Activated CD4-positive, alpha-beta T cell treated with anti-CD3 and anti-CD28 coated beads for 48 hours (primary cell): ENCODE data around the gene BEAN1.
"Not testable (repeated sequence)": the region's sequence is repeated elsewhere in the genome, so short reads cannot be mapped to it uniquely, and the experiment has no call there.

Experiments used
- DNase-seq: peaks from one replicate; pipeline ENCODE4 v3.0.0-alpha.2; 2020

The BEAN1 gene

DNA sequence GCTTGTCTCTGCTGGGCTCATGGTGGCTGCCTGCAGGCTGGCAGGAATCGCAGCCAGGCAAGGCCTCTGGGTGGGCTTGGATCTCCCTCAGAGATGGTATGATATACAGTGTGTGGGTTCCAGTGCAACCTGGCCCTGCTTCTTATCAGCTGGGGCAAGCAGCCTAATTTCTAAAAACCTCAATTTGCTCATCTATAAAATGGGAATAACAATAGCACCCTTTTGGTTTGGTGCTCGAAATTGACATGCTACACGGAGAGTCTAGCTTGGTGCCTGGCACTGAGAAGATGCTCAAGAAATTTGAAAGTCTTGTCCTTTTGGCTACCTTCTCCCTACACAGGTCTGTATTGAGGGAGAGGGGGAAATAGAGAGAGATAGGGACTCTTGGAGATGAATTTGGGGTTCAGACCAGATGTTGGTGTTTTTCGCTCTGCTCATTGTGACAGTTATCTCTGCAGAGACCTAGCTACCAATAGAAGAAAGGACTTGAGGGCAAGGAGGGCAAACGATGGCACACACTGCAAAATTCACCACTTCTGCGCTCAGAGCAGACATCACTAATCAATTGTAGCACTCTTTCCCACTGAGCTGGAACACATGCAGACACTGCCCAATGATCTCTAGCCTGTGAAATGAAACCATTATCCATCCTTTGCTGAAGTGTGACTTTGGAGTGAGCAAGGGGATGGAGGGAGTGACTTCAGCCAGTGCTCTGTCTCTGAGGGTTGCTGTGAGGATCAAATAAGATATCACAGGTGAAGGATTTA lies 15.6 kb downstream of the BEAN1 start:
- no peak for DNase-seq

DNA sequence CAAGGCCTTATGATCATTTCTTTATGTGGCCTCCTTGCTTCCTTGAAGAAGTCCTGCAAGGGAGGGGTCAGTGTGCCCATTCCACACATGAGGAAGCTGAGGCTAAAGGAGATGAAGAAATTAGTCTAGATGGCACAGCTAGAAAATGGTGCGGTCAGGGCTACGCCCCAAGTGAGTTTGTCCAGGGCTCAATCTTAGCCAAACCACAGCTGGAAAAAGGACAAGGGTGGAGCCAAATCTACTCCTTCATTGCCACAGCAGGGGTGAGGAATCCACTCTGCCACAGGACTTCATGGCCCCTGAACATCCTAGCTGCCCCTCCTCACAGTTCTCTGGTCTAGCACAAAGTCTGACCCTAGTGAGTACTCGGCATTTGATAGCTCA lies 16.2 kb downstream of the BEAN1 start:
- DNase-seq: no peak

DNA sequence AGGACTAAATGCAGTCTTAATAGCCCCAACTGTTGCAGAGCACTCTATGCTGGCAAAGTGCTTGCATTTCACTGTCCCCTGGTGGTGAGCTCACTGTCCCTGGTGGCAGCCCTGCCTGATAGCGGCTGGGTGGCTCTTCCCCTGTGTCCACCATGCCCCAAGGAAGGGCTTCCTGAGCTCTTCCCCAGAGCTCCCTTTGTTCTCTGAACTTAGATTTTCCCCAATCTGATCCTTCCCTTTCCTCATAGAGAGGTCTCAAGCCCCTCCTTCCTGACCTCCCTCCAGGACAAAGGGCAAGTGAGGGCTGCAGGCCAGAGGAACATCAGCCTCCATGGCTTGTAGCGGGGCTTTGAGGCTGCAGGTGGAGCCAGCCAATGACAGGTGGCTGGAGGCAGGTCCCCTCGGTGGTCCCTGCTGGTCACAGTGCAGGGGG lies 17.0 kb downstream of the BEAN1 start:
- DNase-seq: no peak

DNA sequence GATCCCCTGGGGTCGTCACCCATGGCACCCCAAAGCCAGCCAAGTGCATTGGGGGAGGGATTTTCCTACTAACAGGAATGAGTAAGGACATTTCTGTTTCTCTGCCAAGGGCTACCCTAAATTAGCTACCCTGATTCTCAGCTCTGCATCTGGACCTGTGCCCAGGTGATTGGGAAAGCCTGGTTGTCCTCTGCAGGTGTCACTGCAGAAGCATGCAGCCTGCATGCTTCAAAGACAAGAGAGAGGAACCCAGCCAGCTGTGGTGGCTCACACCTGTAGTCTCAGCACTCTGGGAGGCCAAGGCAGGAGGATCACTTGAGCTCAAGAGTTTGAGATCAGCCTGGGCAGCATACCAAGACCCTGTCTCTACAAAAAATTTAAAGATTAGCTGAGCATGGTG lies 19.6 kb downstream of the BEAN1 start:
- DNase-seq: no peak

DNA sequence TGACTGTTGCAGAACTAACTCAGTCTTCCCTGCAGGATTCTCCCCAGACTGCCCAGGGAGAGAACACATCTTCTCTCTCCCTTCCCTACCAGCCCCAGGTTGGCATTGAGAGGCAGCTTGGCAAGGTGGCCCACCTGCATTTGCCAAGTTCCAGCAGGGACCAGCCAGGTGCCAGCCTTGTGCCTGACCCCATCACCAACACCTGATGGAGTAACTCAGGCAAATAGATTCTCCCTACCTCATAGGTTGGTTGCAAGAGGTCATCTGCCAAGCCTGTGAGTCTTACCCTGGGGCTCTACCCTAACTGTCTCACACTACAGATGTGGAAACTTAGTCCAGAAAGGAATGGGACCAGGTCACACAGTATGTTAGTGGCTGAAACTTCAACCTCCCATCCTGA lies 20.4 kb downstream of the BEAN1 start:
- no peak for DNase-seq

DNA sequence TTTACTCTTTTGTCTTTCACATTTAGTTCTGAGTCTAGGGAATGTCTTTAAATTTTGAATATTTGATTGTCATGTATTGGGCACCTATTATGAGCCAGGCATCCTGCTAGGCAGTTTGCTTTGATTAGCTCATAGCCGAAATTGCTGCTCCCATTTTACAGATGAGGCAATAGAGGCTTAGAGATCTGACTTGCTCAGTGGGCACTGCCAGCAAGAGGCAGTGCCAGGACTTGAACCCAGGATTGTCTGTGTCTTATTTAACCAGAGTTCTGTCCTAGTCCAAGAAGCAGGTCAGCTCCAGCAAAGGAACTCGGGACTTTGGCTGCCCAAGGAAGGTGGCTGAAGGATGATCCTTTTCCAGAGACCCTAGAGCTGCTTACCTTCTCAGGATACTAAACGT lies 24.5 kb downstream of the BEAN1 start:
- no peak for DNase-seq

DNA sequence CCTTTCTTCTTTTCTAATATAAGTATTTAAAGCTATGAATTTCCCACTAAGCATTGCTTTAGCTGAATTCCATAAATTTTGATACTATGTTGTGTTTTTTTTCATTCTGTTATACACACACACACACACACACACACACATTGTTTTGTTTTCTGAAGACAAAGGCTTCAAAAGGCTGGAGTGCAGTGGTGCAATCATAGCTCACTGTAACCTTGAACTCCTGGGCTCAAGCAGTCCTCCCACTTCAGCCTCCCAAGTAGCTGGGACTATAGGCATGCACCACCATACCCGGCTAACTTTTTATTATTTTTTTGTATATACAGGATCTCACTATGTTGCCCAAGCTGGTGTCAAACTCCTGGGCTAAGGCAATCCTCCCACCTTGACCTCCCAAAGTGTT lies 26.1 kb downstream of the BEAN1 start:
- not testable (repeated sequence) for DNase-seq

DNA sequence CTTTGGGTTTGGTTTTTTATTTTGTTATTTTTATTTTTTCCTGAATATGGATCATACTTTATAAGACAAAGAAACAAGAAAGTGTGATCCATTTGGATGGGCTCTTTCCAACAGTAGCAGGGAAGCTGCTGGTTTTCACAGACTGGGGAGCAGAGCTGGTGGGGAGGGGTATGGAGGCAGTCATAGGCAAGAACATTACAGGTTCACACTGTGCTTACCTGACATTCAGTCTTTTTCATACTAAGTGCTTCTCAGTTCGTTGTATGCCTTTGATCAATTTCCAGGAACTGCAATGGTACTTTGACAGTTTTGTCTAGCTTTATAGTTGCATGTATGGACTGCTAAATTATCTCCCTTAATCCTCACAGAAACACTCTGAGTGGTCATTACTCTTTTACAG lies 27.7 kb downstream of the BEAN1 start:
- DNase-seq: no peak

DNA sequence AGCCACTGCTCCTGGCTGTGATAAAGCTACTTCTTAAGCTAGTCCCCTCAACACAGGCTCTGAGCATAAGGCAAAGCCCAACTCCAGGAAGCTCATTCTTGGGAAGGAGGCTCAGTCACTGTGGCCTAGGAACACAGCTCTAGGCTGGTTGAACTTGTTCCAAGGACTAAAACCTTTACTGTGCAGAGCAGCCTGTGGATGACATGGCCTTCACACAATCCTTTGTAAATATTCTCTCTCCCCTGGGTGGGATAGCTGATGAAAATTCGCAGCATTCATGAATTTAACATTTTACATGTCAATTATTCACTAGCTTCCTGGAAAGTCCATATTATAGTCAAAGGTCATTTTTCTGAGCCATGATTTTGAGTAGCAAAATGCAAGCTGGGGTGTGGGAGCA lies 28.9 kb downstream of the BEAN1 start:
- no peak for DNase-seq

DNA sequence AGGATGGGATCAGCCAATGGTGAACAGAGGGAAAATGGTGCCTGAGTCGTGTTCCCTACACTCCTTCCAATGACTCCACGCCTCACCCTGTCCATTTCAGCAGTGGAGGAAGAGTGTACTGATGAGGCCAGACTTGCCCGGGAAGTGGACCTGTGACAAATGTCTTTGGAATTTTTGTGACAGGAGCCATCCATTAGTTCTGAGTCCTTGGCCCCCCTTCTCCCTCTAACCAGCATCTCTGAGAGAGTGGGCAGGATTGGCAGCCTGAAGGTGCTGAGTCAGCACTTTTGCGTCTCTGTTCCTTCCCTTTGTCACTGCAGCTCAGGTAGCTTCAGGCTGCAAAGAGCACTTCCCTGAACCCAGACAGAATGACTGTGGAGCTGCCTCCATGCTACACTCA lies 30.8 kb downstream of the BEAN1 start:
- no peak for DNase-seq

DNA sequence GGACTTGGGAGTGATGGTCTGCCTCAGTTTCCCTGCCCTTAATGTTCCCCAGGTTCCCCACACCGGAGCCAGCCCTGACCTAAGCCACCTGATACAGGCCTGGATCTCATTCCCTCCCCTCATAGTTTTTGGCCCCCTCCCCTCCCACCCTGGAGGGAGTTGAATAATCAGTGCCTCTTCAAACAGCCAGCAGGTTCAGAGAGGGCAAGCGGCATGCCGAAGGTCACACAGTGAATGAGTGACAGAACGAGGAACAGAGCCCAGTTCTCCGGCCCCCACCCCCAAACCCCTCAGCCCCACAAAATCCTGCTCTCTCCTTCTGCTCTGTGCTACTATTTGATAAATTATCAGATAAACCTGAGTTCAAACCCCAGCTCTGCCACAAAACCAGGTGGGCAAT lies 31.2 kb downstream of the BEAN1 start:
- no peak for DNase-seq

DNA sequence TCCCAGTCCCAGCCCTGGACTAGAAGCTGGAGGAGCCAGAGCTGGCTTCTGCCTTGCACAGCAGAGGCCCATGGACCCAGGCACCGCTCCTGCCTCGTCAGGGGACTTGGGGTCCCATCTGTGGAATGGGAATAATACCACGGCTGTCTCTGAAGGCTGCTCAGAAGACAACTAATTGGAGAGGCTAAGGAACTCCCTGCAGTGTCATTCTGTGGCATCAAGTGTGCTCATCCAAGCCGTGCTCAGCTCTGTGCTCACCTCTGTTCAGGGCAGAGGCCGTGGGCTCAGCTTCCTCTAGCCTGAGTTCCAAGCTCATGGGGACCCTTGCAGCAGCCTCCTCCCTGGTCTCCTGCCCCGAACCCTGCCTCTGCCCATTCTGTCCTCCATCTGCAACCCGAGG lies 31.8 kb downstream of the BEAN1 start:
- DNase-seq: no peak

DNA sequence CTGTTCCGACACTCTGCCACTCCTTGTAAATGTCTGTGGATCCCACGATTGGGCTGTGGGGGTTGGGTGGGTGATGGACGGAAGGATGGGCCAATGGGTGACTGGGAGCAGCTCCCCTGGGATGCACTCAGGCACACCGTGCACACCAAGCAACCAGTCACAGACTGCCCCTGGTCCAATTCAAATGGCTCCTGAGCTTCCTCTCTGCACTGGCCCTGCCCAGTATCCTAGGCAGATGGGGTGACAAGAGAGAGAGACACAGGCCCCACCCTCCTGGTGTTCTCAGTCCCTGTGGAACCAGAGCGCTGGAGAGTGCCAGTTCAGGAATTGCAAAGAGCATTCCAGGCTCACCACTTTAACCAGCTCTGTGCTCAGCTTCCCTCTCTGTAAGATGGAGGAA lies 32.8 kb downstream of the BEAN1 start:
- no peak for DNase-seq

DNA sequence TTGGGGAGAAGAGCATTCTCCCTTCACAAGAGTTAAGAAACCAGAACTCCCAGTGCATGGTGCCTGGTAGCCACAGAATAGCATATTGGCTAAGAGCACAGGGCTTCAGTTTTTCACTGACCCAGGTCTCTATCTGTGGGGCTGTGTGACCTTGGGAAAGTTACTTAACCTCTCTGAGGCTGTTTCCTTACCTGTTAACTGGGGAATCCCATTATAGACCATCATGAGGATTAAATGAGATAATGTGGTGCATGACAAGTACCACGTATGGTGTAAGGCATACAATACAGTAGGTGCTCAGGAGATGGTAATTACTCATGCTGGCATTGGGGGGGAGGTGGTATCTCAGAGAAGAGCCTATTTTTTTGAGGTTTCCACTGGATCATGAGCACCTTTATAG lies 33.6 kb downstream of the BEAN1 start:
- DNase-seq: no peak

DNA sequence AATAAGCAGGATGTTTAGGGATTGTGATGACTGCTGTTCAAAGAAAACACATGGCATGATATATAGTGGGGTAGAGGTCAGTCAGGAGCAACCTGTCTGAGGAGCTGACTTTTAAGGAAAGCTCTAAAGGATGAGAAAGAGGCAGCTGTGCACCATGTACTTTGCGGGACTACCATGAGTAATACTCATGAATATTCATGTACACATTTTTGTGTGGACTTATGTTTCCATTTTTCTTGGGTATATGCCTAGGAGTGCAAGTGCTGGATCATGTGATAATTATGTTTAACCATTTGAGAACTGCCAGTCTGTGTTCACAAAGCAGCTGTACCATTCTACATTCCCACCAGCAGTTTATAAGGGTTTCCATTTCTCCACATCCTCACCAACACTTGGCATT lies 35.8 kb downstream of the BEAN1 start:
- no peak for DNase-seq

DNA sequence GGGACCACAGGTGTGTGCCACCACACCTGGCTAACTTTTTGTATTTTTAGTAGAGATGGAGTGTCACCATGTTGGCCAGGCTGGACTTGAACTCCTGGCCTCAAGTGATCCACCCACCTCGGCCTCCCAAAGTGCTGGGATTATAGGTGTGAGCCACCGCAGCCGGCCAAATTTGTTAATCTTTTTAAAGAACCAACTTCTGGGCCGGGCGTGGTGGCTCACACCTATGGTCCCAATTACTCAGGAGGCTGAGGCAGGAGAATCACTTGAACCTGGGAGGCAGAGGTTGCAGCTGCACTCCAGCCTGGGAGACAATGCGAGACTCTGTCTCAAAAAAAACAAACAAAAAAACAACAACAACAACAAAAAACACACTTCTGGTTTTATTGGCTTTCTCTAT lies 38.9 kb downstream of the BEAN1 start:
- DNase-seq: not testable (repeated sequence)

DNA sequence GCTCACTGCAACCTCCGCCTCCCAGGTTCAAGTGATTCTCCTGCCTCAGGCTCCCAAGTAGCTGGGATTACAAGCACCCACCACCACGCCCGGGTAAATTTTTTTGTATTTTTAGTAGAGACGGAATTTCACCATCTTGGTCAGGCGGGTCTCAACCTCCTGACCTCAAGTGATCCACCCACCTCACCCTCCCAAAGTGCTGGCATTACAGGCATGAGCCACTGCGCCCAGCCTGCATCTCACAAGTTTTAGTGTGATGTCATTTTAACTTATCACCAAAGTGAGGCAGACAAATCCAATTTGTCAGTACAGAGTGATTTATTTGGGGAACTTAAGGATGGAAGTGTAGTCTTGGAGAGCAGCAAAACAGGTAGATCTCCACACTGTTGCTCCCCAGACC lies 39.5 kb downstream of the BEAN1 start:
- DNase-seq: not testable (repeated sequence)

DNA sequence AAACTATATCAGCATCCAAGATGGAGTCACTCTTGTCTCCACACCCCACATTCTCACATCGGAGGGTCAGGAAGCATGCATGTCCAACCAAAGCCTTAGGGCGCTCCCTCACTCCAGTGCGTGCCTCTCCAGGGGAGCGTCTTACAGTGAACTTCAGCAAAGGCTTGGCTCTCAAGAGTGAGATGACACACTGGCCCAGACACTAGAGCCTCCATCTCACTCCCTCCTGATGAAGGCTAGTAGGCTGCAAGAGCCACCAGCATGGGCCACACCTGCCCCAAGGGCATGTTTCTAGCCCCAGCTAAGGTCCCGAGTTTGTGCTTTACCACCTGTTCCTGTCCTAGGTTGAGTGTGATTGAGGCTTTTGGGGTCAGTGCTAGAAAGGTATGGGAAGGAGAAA lies 40.5 kb downstream of the BEAN1 start:
- no peak for DNase-seq

DNA sequence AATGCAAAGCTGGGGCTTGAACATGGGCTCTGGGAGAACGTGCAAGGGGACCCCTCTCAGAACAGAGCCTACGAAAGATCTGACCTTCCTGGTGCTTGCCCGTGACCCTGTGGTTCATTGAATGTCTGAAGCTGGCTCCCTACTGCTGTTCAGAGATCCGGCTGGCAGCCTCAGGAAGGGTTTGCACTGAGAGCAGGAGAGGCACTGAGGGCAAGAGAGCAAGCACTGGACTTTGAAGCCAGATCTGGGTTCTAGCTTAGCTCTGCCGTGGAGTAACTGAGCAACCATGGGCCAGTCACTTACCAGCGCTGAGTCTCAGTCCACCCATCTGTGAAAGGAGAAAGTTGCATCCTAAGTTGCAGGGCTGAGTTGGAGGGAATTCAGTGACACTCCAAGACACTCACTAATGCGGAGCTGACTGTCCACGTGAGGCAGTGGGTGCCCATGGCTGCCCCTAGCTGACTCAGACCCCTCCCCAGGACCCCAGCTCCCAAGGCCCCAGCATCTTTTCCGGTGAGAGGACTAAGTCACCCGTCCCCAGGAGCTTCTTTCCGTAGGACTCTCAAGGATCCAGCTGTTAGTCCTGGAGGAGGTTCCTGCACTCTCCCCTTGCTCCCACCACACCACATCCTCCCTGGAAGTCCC lies 41.3 kb downstream of the BEAN1 start:
- DNase-seq: no peak

DNA sequence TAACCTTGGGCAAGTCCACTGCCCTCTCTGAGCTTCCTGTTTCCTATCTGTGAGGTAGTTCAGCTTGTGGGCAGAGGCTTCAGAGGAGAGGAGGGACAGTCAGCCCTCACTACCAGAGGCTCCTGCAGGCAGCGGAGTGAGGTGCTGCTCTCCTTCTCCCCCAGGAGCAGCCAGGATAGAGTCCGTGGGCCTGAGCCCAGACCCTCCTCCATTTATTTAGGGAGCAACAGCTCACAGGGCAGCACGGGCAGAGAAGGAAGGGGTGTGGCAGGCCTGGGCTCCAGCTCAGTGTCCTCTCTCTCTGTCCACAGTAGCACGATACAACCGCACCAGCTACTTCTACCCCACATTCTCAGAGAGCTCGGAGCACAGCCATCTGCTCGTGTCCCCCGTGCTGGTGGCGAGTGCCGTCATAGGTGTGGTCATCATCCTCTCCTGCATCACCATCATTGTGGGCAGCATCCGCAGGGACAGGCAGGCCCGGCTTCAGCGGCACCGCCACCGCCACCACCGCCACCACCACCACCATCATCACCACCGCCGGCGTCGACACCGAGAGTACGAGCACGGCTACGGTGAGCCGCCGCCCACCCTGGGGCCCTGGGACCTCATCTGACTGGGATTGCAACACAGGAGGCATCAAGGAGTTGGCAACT lies 42.3 kb downstream of the BEAN1 start:
- no peak for DNase-seq

DNA sequence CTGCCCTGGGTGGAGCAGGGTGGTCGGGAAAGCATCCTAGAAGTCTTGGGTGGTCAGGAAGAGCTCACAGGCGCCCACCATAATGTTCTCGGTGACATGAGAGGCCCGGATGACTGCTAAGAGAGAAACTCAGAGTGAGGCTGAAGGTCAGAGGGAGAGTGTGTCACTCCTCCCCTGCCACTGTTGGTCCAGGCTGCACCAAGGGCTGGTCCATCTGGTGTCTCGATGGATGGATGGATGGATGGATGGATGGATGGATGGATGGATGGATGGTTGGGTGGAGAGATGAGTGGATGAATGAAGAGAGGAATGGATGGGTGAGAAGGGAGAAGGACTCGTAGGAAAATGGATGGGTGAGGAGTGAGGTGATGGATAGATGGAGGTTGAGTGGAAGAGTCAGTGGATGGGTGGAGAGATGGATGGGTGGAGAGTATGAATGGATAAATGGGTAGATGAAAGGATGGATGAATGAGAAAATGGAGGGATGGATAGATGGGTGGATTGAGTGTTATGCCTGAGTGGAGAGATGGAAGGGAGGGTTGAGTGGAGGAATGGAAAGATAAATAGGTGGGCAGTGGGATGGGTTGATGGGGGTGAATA lies 43.0 kb downstream of the BEAN1 start:
- DNase-seq: no peak

DNA sequence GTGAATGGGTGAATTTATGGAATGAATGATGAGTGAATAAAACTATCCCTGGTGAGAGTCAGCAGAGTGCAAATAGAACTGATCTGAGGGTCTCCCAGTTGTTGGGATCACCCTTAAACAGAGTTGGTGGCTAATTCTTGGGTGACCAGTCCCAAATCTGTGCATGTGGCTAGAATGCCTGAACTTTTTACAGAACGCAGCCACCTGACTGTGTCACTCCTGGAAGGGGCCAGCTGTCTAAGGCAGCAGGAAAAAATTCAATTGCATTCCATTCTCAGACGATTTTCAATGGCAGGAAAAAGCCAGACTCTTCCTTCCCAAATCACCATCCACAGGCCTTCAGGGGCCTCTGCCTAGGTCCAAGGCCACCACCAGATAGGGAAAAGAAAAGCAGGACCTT lies 43.5 kb downstream of the BEAN1 start:
- DNase-seq: no peak

DNA sequence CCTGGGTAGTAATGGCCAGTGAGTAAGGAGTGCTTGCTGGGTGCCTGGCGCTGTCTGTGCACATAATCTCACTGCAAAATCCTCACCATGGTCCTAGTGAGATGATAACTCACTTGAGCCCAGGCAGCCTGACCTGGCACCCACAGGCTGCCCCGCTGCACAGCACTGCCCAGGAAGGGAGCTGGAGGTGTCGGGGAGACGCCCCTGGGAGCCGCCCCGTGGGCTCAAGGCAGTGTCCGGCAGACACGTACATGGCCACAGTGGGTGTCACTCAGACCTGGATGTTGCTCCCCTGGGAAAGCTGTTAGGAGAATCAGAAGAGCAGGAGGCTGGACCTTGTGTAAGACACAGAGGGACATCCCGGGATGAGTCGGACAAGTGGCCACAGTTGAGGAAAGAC lies 44.2 kb downstream of the BEAN1 start:
- DNase-seq: no peak
